ENCODE results near the gene DDX6. TPM values are rescaled to one million over a fixed set of nuclear protein-coding genes. Genes with fewer than 3 reads are reported as not detected.

DDX6 gene
- total and polyA plus RNA-seq, 10 of the 15 experiments (the other 5 are each of a cell fraction or from before 2014, with no cell fraction given): 6.6 to 119 (median 48.8) TPM

- Histone ChIP-seq H3K9ac (ENCODE audit: control insufficient read depth, insufficient read depth, low read length) (no peak overlapping the region), H3K27ac (ENCODE audit: control insufficient read depth, insufficient read depth) (no peak overlapping the region), H3K4me3 (no peak overlapping the region), H4K20me1 (ENCODE audit: control insufficient read depth, insufficient read depth) (no peaks in the 10 kb centered on the region), H2AFZ (ENCODE audit: control insufficient read depth, low read depth, low read length) (no peak overlapping the region), H3K9me3 (replicated peaks; ENCODE audit: control insufficient read depth, insufficient read depth, low read length) (no peaks in the 10 kb centered on the region), H3K4me1 (ENCODE audit: control insufficient read depth, insufficient read depth, low read length) (no peaks in the 10 kb centered on the region), H3K4me2 (ENCODE audit: control insufficient read depth, insufficient read depth) (no peak overlapping the region), H3K27me3 (replicated peaks in 1 of 2; ENCODE audit: control insufficient read depth in 2 of 2, insufficient read depth in 2 of 2, low read length in 1 of 2) (no peaks in the 10 kb centered on the region), H3K79me2 (ENCODE audit: control insufficient read depth, insufficient read depth, low read length) (no peaks in the 10 kb centered on the region), H3K36me3 (ENCODE audit: control insufficient read depth in 2 of 2, insufficient read depth in 2 of 2, low read length in 1 of 2) (peaks cover 1 to 23% of the 10 kb centered on the region in 2 experiments; a peak in 3 of 4 replicates)
- ChIA-PET RAD21 (ENCODE audit: unreplicated experiment) (no interaction called here), POLR2A (no interaction called here), SMC1A (ENCODE audit: uncharacterized antibody, unreplicated experiment) (no interaction called here), CTCF (no interaction called here)
- in situ Hi-C loops (cut with MboI): no loop called here
- intact Hi-C loops (cut with micrococcal nuclease; ENCODE audit: unreplicated experiment): no loop called here
- ATAC-seq (no peak), DNase-seq (ENCODE audit: low read depth, low spot score) (no peak), FAIRE-seq (no peak)
- BruUV-seq (replicated peaks): no TSS peak
- WGBS (ENCODE audit: insufficient coverage, insufficient replicate concordance, low lambda C conversion rate, missing lambda C conversion rate): 86% methylated on average over 6 of the region's 6 CpGs
- peak; percentile 31; the same call in 1 of the 2 replicates for TF ChIP-seq POLR2AphosphoS5 (IDR thresholded peaks at IDR 0.05; ENCODE audit: low read length)
- TF ChIP-seq ZNF217 (IDR thresholded peaks at IDR 0.05): no peak
Observed at GRCh38 chr11:118749429-118749828, 41.5 kb downstream of the DDX6 start.

GRCh38 chr11:118748056-118748455, 42.9 kb downstream of the DDX6 start:
- POLR2A ChIA-PET: no interaction called here
- Histone ChIP-seq H4K20me1 (ENCODE audit: control insufficient read depth, insufficient read depth) (no peaks in the 10 kb centered on the region), H2AFZ (ENCODE audit: control insufficient read depth, low read depth, low read length) (no peak overlapping the region), H3K9me3 (replicated peaks; ENCODE audit: control insufficient read depth, insufficient read depth, low read length) (no peaks in the 10 kb centered on the region), H3K4me1 (ENCODE audit: control insufficient read depth, insufficient read depth, low read length) (no peaks in the 10 kb centered on the region), H3K79me2 (ENCODE audit: control insufficient read depth, insufficient read depth, low read length) (no peaks in the 10 kb centered on the region), H3K27ac (ENCODE audit: control insufficient read depth, insufficient read depth) (no peak overlapping the region), H3K4me2 (ENCODE audit: control insufficient read depth, insufficient read depth) (no peak overlapping the region), H3K9ac (ENCODE audit: control insufficient read depth, insufficient read depth, low read length) (no peak overlapping the region), H3K4me3 (no peak overlapping the region), H3K36me3 (ENCODE audit: control insufficient read depth in 2 of 2, insufficient read depth in 2 of 2, low read length in 1 of 2) (peaks cover 1 to 17% of the 10 kb centered on the region in 2 experiments; a peak in 3 of 4 replicates), H3K27me3 (replicated peaks in 1 of 2; ENCODE audit: control insufficient read depth in 2 of 2, insufficient read depth in 2 of 2, low read length in 1 of 2) (no peaks in the 10 kb centered on the region)
- DNase-seq (ENCODE audit: low read depth, low spot score) (no peak), FAIRE-seq (no peak), ATAC-seq (no peak)
- RAD21 ChIA-PET (ENCODE audit: unreplicated experiment): no interaction called here
- intact Hi-C loops (cut with micrococcal nuclease; ENCODE audit: unreplicated experiment) (no loop called here), in situ Hi-C loops (cut with MboI) (no loop called here)
- CTCF ChIA-PET: no interaction called here
- SMC1A ChIA-PET (ENCODE audit: uncharacterized antibody, unreplicated experiment): interaction anchor here (0.7 to 1.7 kb wide), 2 partner anchors 54 to 71 kb away, joined by 3 read pairs; no protein-coding TSS in a partner anchor
- BruUV-seq (replicated peaks): TSS peak; percentile 60
- TF ChIP-seq CEBPZ (IDR thresholded peaks at IDR 0.05; ENCODE audit: low read depth, low read length): no peak
- no peak for TF ChIP-seq LARP7 (IDR thresholded peaks at IDR 0.05)
- no peak for TF ChIP-seq RUNX3 (IDR thresholded peaks at IDR 0.05; ENCODE audit: low read length)
- TF ChIP-seq SREBF1 (IDR thresholded peaks at IDR 0.05; ENCODE audit: low read length): no peak
